ENCODE data around the gene PSME3IP1. TPM values are rescaled to one million over a fixed set of nuclear protein-coding genes. Genes with fewer than 3 reads are reported as not detected.

The PSME3IP1 gene
- total RNA-seq, 2 donors from 2014 or later: 39.1 to 64.8 TPM

GRCh38 chr16:57133031-57133430, 52.8 kb downstream of the PSME3IP1 start:
- no peaks in the 10 kb centered on the region for H3K36me3 ChIP-seq
- H3K9me3 ChIP-seq: no peaks in the 10 kb centered on the region
- no peak overlapping the region for H3K27ac ChIP-seq
- DNase-seq (ENCODE audit: low spot score) (no peak), ATAC-seq (ENCODE audit: insufficient number of reproducible peaks, low FRiP score, low read depth) (no peak)
- TF ChIP-seq, protein P1, sequence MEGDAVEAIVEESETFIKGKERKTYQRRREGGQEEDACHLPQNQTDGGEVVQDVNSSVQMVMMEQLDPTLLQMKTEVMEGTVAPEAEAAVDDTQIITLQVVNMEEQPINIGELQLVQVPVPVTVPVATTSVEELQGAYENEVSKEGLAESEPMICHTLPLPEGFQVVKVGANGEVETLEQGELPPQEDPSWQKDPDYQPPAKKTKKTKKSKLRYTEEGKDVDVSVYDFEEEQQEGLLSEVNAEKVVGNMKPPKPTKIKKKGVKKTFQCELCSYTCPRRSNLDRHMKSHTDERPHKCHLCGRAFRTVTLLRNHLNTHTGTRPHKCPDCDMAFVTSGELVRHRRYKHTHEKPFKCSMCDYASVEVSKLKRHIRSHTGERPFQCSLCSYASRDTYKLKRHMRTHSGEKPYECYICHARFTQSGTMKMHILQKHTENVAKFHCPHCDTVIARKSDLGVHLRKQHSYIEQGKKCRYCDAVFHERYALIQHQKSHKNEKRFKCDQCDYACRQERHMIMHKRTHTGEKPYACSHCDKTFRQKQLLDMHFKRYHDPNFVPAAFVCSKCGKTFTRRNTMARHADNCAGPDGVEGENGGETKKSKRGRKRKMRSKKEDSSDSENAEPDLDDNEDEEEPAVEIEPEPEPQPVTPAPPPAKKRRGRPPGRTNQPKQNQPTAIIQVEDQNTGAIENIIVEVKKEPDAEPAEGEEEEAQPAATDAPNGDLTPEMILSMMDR (IDR thresholded peaks at IDR 0.05): no peak
- H3K4me1 ChIP-seq (ENCODE audit: control insufficient read depth in 1 of 2, low read depth in 2 of 2): no peaks in the 10 kb centered on the region
- H3K27me3 ChIP-seq (replicated peaks; ENCODE audit: insufficient read depth): no peaks in the 10 kb centered on the region
- H3K4me3 ChIP-seq: no peak overlapping the region

- ATAC-seq (ENCODE audit: insufficient number of reproducible peaks, low FRiP score, low read depth) (no peak), DNase-seq (ENCODE audit: low spot score) (no peak)
- H3K27me3 ChIP-seq (replicated peaks; ENCODE audit: insufficient read depth): no peaks in the 10 kb centered on the region
- H3K4me3 ChIP-seq: no peak overlapping the region
- H3K4me1 ChIP-seq (ENCODE audit: control insufficient read depth in 1 of 2, low read depth in 2 of 2): no peaks in the 10 kb centered on the region
- no peaks in the 10 kb centered on the region for H3K36me3 ChIP-seq
- H3K9me3 ChIP-seq: no peaks in the 10 kb centered on the region
- TF ChIP-seq, protein P1 (IDR thresholded peaks at IDR 0.05): no peak
- no peak overlapping the region for H3K27ac ChIP-seq
Observed at GRCh38 chr16:57132470-57132869, 53.4 kb downstream of the PSME3IP1 start.

GRCh38 chr16:57131351-57131970, 54.4 kb downstream of the PSME3IP1 start:
- no peaks in the 10 kb centered on the region for H3K9me3 ChIP-seq
- no peaks in the 10 kb centered on the region for H3K36me3 ChIP-seq

DNA sequence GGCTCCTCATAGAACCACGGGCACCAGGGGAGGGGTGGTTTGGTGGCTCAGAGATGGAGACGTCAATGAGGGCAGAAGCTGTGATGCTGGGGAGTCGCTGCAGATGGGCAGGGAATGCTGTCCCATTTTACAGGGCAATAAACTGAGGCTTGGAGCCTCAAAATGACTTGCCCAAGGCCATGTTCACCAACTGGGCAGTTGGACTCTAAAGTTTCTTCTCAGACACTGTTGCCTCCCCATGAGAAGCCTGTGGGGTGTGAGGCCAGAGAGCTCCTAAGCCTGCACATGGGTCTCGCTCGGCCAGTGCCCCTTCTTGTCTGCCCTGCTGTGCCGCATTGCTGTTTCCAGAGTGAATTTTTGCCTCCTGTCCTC, 54.9 kb downstream of the PSME3IP1 start:
- no peak overlapping the region for H3K27ac ChIP-seq
- ATAC-seq (ENCODE audit: insufficient number of reproducible peaks, low FRiP score, low read depth) (no peak), DNase-seq (ENCODE audit: low spot score) (no peak)
- H3K4me1 ChIP-seq (ENCODE audit: control insufficient read depth in 1 of 2, low read depth in 2 of 2): no peaks in the 10 kb centered on the region
- H3K36me3 ChIP-seq: peaks cover 2% of the 10 kb centered on the region
- no peaks in the 10 kb centered on the region for H3K9me3 ChIP-seq
- no peak overlapping the region for H3K4me3 ChIP-seq
- H3K27me3 ChIP-seq (replicated peaks; ENCODE audit: insufficient read depth): no peaks in the 10 kb centered on the region
- TF ChIP-seq, protein P1 (IDR thresholded peaks at IDR 0.05): no peak

More at GRCh38 chr16:57131351-57131970, 54.4 kb downstream of the PSME3IP1 start:
- no peak overlapping the region for H3K27ac ChIP-seq
- H3K4me3 ChIP-seq: no peak overlapping the region
- TF ChIP-seq, protein P1 (IDR thresholded peaks at IDR 0.05): no peak
- no peak for DNase-seq (ENCODE audit: low spot score)
- ATAC-seq (ENCODE audit: insufficient number of reproducible peaks, low FRiP score, low read depth): no peak
- no peaks in the 10 kb centered on the region for H3K27me3 ChIP-seq (replicated peaks; ENCODE audit: insufficient read depth)
- H3K4me1 ChIP-seq (ENCODE audit: control insufficient read depth in 1 of 2, low read depth in 2 of 2): no peaks in the 10 kb centered on the region

DNA sequence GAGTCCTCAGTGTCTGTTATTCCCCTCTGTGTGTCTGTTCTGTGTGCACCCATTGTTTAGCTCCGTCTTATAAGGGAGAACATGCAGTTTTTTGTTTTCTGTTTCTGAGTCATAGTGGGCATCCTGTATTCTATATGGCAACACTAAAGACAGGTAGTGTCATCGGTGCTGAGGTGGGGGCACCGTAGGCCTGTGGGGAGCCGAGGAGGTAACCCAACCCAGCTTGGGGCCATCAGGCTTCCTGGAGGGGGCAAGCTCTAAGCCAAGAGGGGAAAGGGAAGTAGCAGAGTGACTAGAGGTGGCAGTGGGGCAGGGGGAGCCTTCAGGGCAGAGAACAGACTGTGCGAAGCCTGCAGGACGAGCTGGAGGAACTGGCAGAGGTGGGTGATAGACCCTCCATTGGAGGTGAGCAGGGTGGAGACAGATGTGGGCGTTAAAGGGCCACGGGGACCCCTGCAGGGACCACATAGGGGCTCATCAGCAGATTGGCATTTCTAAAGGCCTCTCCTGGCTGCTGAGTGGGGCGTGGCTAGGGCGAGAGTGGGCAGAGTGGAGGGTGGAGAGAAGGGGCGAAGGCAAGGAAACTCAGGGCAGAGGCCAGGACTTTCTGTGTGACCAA, 57.0 kb downstream of the PSME3IP1 start:
- ATAC-seq (ENCODE audit: insufficient number of reproducible peaks, low FRiP score, low read depth) (no peak), DNase-seq (ENCODE audit: low spot score) (no peak)
- TF ChIP-seq, protein P1 (IDR thresholded peaks at IDR 0.05): no peak
- Histone ChIP-seq H3K4me1 (ENCODE audit: control insufficient read depth in 1 of 2, low read depth in 2 of 2) (no peaks in the 10 kb centered on the region), H3K27me3 (replicated peaks; ENCODE audit: insufficient read depth) (no peaks in the 10 kb centered on the region), H3K36me3 (peaks cover 2% of the 10 kb centered on the region), H3K9me3 (no peaks in the 10 kb centered on the region), H3K4me3 (no peak overlapping the region), H3K27ac (no peak overlapping the region)
